Upper lobe of left lung (tissue), 4 donors: ENCODE data around the gene ZNF528.

Source experiments
- EP300 ChIP-seq, 4 donors: sonication (generic); formaldehyde crosslinking; IDR thresholded peaks; one replicate each; pipeline ENCODE4 v1.5.1; 2017; ENCODE audit warnings: antibody characterized with exemption in 4 of 4, control low read depth in 2 of 4
- POLR2A ChIP-seq, 4 donors: fragments of 450-650 bp; IDR thresholded peaks; one replicate each; pipeline ENCODE4 v1.5.1; 2016 to 2017; ENCODE audit warnings: antibody characterized with exemption in 4 of 4, mild to moderate bottlenecking in 2 of 4
- POLR2AphosphoS5 ChIP-seq, 2 donors: sonication (generic); formaldehyde crosslinking; IDR thresholded peaks; one replicate each; pipeline ENCODE4 v1.5.1; 2017; ENCODE audit warnings: antibody characterized with exemption in 2 of 2
- TF ChIP-seq, protein P1 (sequence below), 6 experiments: fragments of 450-650 bp in 4 of 6; fragments of 200-600 bp in 2 of 6; sonication (generic) in 2 of 6; IDR thresholded peaks; one replicate each; pipeline ENCODE4 v1.5.1; 2016 to 2019; ENCODE audit warnings: antibody characterized with exemption in 6 of 6

DNA sequence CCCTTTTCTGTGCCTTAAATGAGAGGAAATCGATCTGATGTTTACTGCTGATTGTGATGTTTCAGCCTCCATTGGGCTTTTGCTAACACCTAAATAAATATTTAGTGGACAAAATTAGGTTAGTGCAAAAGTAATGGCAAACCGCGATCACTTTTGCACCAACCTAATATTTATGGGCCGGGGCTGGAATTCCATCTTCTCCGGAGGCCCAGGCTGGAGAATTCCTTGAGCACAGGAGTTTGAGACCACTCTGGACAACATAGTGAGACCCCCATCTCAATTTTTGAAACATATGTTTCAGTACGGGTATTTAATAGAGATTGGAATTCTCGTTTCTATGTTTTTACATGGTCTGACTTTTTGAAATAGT, 27.3 kb upstream of the ZNF528 start:
- TF ChIP-seq, protein P1, sequence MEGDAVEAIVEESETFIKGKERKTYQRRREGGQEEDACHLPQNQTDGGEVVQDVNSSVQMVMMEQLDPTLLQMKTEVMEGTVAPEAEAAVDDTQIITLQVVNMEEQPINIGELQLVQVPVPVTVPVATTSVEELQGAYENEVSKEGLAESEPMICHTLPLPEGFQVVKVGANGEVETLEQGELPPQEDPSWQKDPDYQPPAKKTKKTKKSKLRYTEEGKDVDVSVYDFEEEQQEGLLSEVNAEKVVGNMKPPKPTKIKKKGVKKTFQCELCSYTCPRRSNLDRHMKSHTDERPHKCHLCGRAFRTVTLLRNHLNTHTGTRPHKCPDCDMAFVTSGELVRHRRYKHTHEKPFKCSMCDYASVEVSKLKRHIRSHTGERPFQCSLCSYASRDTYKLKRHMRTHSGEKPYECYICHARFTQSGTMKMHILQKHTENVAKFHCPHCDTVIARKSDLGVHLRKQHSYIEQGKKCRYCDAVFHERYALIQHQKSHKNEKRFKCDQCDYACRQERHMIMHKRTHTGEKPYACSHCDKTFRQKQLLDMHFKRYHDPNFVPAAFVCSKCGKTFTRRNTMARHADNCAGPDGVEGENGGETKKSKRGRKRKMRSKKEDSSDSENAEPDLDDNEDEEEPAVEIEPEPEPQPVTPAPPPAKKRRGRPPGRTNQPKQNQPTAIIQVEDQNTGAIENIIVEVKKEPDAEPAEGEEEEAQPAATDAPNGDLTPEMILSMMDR (IDR thresholded peaks at IDR 0.05), result no peak
- TF ChIP-seq POLR2A (IDR thresholded peaks at IDR 0.05) (no peak), POLR2AphosphoS5 (IDR thresholded peaks at IDR 0.05) (no peak), EP300 (IDR thresholded peaks at IDR 0.05) (no peak)
